Measurements from ENCODE around the gene FYN. TPM values are rescaled to one million over a fixed set of nuclear protein-coding genes. Genes with fewer than 3 reads are reported as not detected.

FYN gene
- total RNA-seq, 2 experiments from 2014 or later = 236 to 244 TPM

DNA sequence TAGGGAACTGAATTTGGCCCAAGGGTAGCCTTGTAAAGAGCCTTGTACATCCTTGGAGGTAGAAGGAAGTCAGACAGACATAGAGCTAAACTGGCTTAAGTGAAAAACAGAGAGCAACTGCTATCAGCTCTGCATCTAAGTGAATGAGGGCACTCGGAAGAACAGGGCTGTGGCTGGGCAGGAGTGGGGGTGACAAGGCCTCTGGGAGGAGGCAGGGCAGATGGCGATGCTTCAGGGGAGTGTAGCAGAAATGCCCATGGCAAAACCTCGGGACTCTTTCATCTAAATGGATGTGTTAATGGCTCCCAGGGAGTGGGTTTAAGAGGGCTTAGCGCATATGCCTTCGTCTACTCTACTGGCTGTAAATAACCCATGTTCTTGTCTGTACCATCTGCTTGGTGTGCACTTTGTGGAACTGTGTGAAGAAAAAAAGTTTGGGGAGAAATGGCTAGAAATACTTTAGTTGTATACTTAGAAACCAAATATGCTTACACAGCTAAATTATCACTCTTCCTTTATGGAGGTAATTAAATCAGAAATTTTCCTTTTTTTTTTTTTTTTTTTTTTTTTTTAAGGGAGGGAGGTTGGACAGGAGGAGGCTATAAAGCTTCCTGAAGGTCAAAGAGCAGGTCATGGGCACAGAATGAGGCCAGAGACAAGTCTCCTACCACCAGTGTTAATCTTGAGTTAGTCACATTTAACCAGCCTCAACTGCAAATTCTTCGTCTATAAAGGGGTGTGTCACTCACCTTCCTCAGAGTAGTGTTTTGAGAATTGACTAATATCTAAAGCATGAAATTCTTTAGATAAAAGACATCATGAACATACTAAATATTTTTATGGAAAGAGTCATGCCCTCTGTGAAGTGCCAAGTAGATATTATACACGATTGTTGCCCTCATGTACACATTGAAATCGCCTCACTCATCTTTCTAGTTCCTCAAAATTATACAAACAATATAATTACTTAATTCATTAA lies 60.9 kb downstream of the FYN start:
- H3K27ac Mint-ChIP-seq = peak overlapping the region; percentile 93
- CTCF ChIA-PET = interaction anchor here (1.0 to 2.3 kb wide), 4 partner anchors 8 to 99 kb away, joined by 3 to 6 read pairs (median 5); no protein-coding TSS in a partner anchor
- peaks cover 27% of the 10 kb centered on the region for H3K36me3 Mint-ChIP-seq (ENCODE audit: low read depth)
- H3K4me3 Mint-ChIP-seq = no peak overlapping the region
- H3K9me3 Mint-ChIP-seq = no peaks in the 10 kb centered on the region
- H3K4me1 Mint-ChIP-seq (ENCODE audit: low read depth) = peaks cover 82% of the 10 kb centered on the region
- H3K27me3 Mint-ChIP-seq (ENCODE audit: low read depth) = no peaks in the 10 kb centered on the region
- DNase-seq = no peak
- intact Hi-C loops (cut with micrococcal nuclease) = loop anchor here (1.0 kb wide), 2 partner anchors 12 to 26 kb away; no protein-coding TSS in a partner anchor

DNA sequence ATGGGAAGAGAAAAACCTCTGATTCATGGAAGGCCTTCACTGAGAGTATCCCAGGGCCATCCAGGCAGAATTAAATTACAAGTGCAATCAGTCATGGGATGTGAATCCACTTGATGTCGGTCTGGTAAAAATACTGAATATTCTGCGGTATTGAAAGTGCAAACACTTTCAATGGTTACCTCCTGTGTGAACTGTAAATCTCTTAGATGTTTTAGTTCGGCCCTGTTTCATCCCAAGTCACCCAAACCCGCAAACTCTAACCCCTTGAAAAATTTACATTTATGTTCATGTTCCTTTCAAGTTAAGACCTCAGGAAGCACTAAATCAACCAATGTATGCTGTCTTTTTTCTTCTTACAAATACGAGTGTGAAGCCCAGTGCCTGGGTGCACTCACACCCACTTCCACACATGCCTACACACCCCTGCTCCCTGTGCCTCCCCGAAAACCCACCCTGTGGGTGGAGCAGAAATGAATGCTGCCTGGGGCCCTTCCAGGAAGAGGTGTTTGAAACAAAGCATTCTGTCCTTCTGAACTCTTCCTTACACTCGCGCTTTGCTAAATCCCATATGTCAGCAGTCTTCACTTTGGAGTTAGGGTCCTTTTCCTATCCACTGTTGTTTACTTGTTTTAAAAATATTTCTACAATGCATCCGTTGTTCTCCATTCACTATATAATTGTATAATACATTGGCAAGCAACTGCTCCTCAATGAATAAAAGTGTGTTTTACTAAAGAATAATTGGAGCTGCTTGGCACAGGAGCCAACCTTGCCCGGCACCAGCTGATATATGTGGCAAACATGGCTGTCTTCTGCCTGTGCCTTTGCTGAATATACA lies 62.7 kb downstream of the FYN start:
- Mint-ChIP-seq H3K4me3 (peak overlapping the region; percentile 44), H3K36me3 (ENCODE audit: low read depth) (peaks cover 28% of the 10 kb centered on the region), H3K4me1 (ENCODE audit: low read depth) (peaks cover 88% of the 10 kb centered on the region), H3K9me3 (no peaks in the 10 kb centered on the region), H3K27ac (peak overlapping the region; percentile 93), H3K27me3 (ENCODE audit: low read depth) (no peaks in the 10 kb centered on the region)
- CTCF ChIA-PET = interaction anchor here (0.6 to 2.2 kb wide), 5 partner anchors 14 to 232 kb away, joined by 3 to 15 read pairs (median 5); no protein-coding TSS in a partner anchor
- DNase-seq = no peak
- intact Hi-C loops (cut with micrococcal nuclease) = loop anchor here (1.0 to 2.0 kb wide), 4 partner anchors 16 to 163 kb away; no protein-coding TSS in a partner anchor

DNA sequence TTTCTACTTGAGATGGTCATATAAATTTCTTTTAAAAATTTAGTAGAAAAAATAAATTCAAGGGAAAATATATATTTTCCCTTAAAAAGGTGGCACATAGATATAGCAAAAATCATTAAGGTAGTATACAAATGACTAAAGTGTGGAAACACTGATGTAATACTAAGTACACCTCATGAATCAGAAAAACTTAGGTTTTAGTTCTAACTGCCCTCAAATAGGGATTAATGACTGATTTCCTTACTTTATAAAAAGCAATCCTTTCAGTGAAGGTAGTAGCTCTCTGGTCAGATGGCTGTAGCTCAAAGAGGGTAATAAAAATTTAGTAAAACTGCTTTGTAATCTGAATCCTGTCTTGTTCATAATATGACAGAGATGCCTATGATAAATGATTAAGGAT lies 63.5 kb downstream of the FYN start:
- Mint-ChIP-seq H3K9me3 (no peaks in the 10 kb centered on the region), H3K4me1 (ENCODE audit: low read depth) (peaks cover 92% of the 10 kb centered on the region), H3K27me3 (ENCODE audit: low read depth) (no peaks in the 10 kb centered on the region), H3K27ac (peak overlapping the region; percentile 93), H3K4me3 (no peak overlapping the region), H3K36me3 (ENCODE audit: low read depth) (peaks cover 29% of the 10 kb centered on the region)
- DNase-seq = no peak
- intact Hi-C loops (cut with micrococcal nuclease) = loop anchor here (1.0 to 2.0 kb wide), 5 partner anchors 15 to 164 kb away; no protein-coding TSS in a partner anchor
- CTCF ChIA-PET = interaction anchor here (0.6 to 2.2 kb wide), 4 partner anchors 12 to 50 kb away, joined by 3 to 15 read pairs (median 3); no protein-coding TSS in a partner anchor

DNA sequence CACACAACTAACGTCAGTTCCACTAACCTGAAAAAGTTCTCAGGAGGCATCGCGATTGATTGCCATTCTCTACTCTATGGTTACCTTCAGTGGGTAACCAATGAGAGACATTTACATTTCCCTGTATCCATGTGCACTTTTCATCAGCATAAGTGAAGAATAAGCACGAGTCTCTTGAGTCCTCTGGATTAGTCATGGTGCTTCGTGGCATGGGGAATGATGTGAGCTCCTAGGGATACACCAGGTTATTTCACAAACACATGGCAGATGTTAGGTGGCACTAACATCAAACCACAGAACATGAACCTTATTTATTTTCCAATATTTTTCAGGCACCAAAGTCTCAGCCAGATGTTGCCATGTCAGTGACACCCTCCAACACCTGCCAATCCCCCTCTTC lies 64.0 kb downstream of the FYN start:
- Mint-ChIP-seq H3K9me3 (no peaks in the 10 kb centered on the region), H3K27ac (peak overlapping the region; percentile 62), H3K27me3 (ENCODE audit: low read depth) (no peaks in the 10 kb centered on the region), H3K36me3 (ENCODE audit: low read depth) (peaks cover 29% of the 10 kb centered on the region), H3K4me1 (ENCODE audit: low read depth) (peaks cover 97% of the 10 kb centered on the region), H3K4me3 (no peak overlapping the region)
- intact Hi-C loops (cut with micrococcal nuclease) = loop anchor here (1.0 kb wide), 1 partner anchor 45 kb away; no protein-coding TSS in a partner anchor
- DNase-seq = no peak
- CTCF ChIA-PET = interaction anchor here (0.6 to 2.2 kb wide), 4 partner anchors 12 to 234 kb away, joined by 3 to 15 read pairs (median 3); no protein-coding TSS in a partner anchor

DNA sequence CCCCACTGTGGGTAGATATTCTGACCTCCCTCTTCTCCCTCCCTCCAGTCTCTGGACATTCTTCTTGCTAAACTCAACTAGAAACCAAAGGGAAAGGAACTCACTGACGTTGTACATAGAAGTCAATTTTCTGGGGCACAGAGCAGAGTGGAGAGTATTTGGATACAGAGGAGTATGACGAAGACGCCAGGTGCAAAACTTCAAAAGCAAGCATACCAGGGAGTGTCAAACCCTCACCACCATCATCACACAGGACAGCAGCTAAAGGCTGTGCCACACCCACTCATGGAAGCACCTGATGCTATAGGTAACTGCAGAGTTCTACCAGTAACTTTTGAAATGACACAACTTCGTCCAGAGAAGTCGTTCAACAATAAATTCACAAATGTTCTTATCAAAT lies 64.8 kb downstream of the FYN start:
- Mint-ChIP-seq H3K9me3 (no peaks in the 10 kb centered on the region), H3K36me3 (ENCODE audit: low read depth) (peaks cover 23% of the 10 kb centered on the region), H3K27me3 (ENCODE audit: low read depth) (no peaks in the 10 kb centered on the region), H3K4me1 (ENCODE audit: low read depth) (peaks cover 98% of the 10 kb centered on the region), H3K27ac (peak overlapping the region; percentile 55), H3K4me3 (no peak overlapping the region)
- no peak for DNase-seq
- intact Hi-C loops (cut with micrococcal nuclease) = no loop called here
- CTCF ChIA-PET = interaction anchor here (0.6 to 1.6 kb wide), 3 partner anchors 11 to 235 kb away, joined by 3 to 4 read pairs (median 3); no protein-coding TSS in a partner anchor

DNA sequence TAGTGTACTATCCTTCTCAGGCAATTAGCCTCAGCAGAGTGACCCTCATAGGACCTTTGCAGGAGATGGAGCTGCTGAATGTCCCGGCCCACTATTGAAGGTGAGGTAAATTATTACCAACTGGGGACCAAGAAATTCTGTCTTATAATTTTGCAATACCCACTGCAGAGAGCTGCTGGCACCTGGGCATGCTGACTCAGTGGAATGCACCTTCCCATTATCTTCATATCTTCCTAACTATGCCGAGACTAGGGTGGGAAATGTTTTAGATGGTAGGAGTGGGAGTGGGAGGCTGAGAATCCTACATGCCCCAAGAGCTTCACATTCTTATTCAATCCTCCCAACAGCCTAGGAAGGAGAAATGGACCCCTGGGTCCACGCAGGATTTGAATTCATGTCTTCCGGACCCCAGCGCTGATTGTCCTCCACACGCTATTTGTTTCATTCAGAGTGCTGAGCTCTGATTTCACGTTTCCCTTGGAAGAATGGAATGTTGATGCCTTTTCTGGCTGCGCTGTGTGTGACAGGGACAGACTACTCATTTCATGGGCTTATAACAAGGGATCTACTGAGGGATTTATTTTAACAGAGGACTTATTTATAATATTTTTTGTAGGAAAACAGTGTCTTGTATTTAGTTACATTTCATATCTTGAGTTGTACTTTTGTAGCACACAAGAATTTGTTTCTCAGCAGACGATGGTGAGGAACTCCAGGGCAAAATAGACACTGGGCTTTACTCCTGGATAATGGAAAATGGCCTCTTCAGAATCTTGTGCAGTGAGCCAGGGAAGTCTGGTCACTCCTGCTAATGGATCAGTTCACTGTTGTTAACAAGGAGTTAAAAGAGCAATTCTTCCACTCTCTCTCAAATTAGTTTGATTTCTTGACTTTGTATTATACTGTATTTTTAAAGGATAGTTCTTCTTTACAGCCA lies 66.4 kb downstream of the FYN start:
- Mint-ChIP-seq H3K4me3 (no peak overlapping the region), H3K4me1 (ENCODE audit: low read depth) (peaks cover 97% of the 10 kb centered on the region), H3K36me3 (ENCODE audit: low read depth) (peaks cover 20% of the 10 kb centered on the region), H3K27me3 (ENCODE audit: low read depth) (no peaks in the 10 kb centered on the region), H3K27ac (peak overlapping the region; percentile 92), H3K9me3 (no peaks in the 10 kb centered on the region)
- CTCF ChIA-PET = interaction anchor here (0.6 to 2.0 kb wide), 10 partner anchors 11 to 222 kb away, joined by 3 to 8 read pairs (median 4); partner anchors contain the start of gene FYN
- intact Hi-C loops (cut with micrococcal nuclease) = no loop called here
- no peak for DNase-seq

DNA sequence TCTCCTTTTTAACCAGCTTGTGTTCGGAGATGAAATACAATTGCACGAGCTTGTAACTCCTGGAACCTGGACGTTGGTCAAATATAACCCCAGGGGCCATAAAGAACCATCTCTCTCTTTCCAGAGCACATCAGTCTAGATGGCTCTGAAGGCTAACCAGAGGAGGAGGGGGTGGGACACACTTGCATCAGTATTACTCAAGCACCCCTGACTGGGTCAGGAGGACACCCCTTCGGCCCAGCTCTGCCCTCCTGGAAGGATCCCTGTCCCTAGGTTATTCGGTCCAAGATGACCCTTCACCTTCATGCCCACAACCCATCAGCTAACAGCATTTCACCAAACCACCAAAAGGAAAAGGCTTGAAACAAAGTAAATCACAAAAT lies 67.1 kb downstream of the FYN start:
- Mint-ChIP-seq H3K4me3 (peak overlapping the region; percentile 36), H3K27ac (peak overlapping the region; percentile 92), H3K9me3 (no peaks in the 10 kb centered on the region), H3K36me3 (ENCODE audit: low read depth) (peaks cover 18% of the 10 kb centered on the region), H3K27me3 (ENCODE audit: low read depth) (no peaks in the 10 kb centered on the region), H3K4me1 (ENCODE audit: low read depth) (peaks cover 94% of the 10 kb centered on the region)
- intact Hi-C loops (cut with micrococcal nuclease) = no loop called here
- CTCF ChIA-PET = interaction anchor here (0.6 to 2.0 kb wide), 16 partner anchors 11 to 223 kb away, joined by 3 to 8 read pairs (median 4); partner anchors contain the start of gene FYN
- DNase-seq = no peak

DNA sequence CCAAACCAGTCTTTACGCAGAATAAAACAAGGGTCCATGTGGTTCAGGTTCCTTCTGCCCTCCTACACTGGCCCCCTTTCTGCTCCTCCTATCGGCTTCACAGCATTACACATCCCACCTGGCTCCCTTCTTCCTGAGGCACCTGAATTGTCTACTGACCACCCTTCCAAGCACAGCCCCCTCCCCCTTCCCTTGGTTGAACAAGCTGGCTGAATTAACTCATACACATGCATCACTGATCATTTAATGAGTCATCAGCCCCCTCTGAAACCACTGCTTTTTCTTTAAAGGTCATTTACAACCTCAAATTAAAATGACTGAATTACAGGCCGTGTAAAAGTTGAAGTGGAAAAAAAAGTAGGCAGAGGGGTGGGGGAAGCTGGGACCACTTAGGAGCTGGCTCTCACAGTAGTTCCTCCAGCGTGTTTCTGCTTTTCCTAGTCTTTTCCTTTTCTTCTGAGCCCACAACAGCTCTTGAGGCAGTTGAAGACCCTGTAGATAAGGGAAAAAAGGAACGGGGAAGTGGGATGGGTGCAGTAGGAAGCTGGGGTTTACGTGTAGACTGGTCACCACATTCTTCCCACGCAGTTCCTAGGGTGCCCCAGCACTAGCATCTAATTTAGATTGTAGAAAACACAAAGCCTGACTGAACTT lies 67.6 kb downstream of the FYN start:
- Mint-ChIP-seq H3K4me3 (peak overlapping the region; percentile 36), H3K9me3 (no peaks in the 10 kb centered on the region), H3K4me1 (ENCODE audit: low read depth) (peaks cover 94% of the 10 kb centered on the region), H3K27ac (peak overlapping the region; percentile 92), H3K27me3 (ENCODE audit: low read depth) (no peaks in the 10 kb centered on the region), H3K36me3 (ENCODE audit: low read depth) (peaks cover 18% of the 10 kb centered on the region)
- intact Hi-C loops (cut with micrococcal nuclease) = loop anchor here (1.0 to 2.0 kb wide), 5 partner anchors 41 to 179 kb away; partner anchors contain the start of gene FYN
- DNase-seq = peak; percentile 75
- CTCF ChIA-PET = interaction anchor here (0.6 to 2.0 kb wide), 14 partner anchors 10 to 223 kb away, joined by 3 to 8 read pairs (median 3); partner anchors contain the start of gene FYN

DNA sequence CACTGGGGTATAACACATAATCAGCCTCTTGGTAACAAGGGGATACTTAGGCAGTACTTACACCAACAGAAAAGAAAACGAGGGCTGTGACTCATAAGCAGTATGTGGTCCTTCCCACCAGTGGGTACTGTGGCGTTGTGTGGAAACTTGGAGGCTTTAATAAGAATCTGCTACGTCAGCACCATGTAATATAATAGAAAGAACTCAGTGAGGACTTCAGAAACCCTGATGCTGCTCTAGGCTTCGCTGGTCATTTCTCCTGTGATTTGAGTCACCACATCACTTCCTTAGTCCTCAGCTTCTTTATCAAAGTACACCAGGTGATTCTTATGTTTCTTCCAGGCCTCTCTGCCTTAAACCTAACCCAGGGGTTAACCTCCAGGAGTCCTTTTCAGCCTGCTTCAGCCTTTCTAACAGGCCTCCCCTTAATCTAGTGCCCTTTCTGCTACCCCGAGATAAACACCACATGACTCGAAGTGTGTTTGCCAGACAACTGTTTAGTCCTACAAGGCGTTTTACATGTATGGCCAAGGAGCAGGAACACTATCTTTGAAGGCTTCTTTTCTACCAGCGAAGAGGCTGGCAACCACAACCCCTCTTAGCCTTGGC lies 68.5 kb downstream of the FYN start:
- peak overlapping the region; percentile 92 for H3K27ac Mint-ChIP-seq
- H3K4me1 Mint-ChIP-seq (ENCODE audit: low read depth) = peaks cover 92% of the 10 kb centered on the region
- no peaks in the 10 kb centered on the region for H3K9me3 Mint-ChIP-seq
- peak overlapping the region; percentile 5 for H3K4me3 Mint-ChIP-seq
- intact Hi-C loops (cut with micrococcal nuclease) = loop anchor here (1.0 to 2.0 kb wide), 10 partner anchors 9 to 192 kb away; partner anchors contain the start of gene FYN
- peaks cover 18% of the 10 kb centered on the region for H3K36me3 Mint-ChIP-seq (ENCODE audit: low read depth)
- DNase-seq = peak; percentile 74
- CTCF ChIA-PET = interaction anchor here (1.1 to 2.3 kb wide), 8 partner anchors 9 to 546 kb away, joined by 3 to 23 read pairs (median 4); a partner anchor contains a TSS
- no peaks in the 10 kb centered on the region for H3K27me3 Mint-ChIP-seq (ENCODE audit: low read depth)

DNA sequence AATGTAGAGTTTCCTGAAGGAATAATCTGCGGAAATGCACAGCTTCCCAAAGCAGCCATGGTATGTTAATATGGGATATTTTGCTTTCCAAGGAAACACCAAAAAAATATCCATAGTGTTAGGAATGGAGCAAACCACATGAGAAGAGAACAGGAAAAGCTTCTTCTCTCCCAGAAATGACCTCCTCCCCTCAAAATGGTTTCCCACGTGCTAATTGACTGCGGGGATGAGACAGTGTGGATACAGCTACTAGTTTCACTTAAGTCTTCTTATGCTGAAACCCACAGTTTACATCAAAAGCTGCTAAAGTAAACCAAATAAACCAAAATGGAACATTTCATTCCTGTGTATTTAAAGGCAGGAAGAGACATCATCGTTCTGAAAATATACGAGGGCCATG lies 69.4 kb downstream of the FYN start:
- DNase-seq = no peak
- Mint-ChIP-seq H3K4me3 (peak overlapping the region; percentile 13), H3K36me3 (ENCODE audit: low read depth) (peaks cover 19% of the 10 kb centered on the region), H3K27me3 (ENCODE audit: low read depth) (no peaks in the 10 kb centered on the region), H3K27ac (peak overlapping the region; percentile 92), H3K9me3 (no peaks in the 10 kb centered on the region), H3K4me1 (ENCODE audit: low read depth) (peaks cover 94% of the 10 kb centered on the region)
- CTCF ChIA-PET = interaction anchor here (0.9 to 2.3 kb wide), 9 partner anchors 10 to 545 kb away, joined by 3 to 23 read pairs (median 5); a partner anchor contains a TSS
- intact Hi-C loops (cut with micrococcal nuclease) = loop anchor here (1.0 to 2.0 kb wide), 9 partner anchors 9 to 192 kb away; no protein-coding TSS in a partner anchor
